Psoas muscle (tissue), 8 donors: ENCODE measurements around the gene CCDC187. TPM values are rescaled to one million over a fixed set of nuclear protein-coding genes. Genes with fewer than 3 reads are reported as not detected.

Source experiments
- ATAC-seq, 4 donors: fragments of 200-7000 bp; cut with Tn5 transposase; one replicate each; pipeline ENCODE4 v1.9.1; 2020; ENCODE audit warnings: moderate library complexity in 3 of 4, mild to moderate bottlenecking in 2 of 4
- DNase-seq, 2 donors: peaks; one replicate each; pipeline ENCODE4 v3.0.0-alpha.2; 2020
- H3K27ac ChIP-seq: fragments of 200-600 bp; one replicate; pipeline ENCODE4 v1.8.0; 2022
- H3K27me3 ChIP-seq, 3 donors: fragments of 200-600 bp in 1 of 3; one replicate each; pipeline versions ENCODE4 v1.6.1 to v1.8.0; 2013 to 2022; ENCODE audit warnings: low read length in 2 of 3, mild to moderate bottlenecking in 2 of 3, moderate library complexity in 1 of 3; ENCODE audit not compliant: insufficient read depth in 3 of 3
- H3K36me3 ChIP-seq, 2 donors: fragments of 200-600 bp in 1 of 2; one replicate each; pipeline versions ENCODE4 v1.6.1 to v1.8.0; 2013 to 2022; ENCODE audit warnings: low read depth in 1 of 2, mild to moderate bottlenecking in 1 of 2, moderate library complexity in 1 of 2; ENCODE audit not compliant: insufficient read depth in 1 of 2
- H3K4me1 ChIP-seq: fragments of 200-600 bp; one replicate; pipeline ENCODE4 v1.8.0; 2022
- H3K4me3 ChIP-seq: fragments of 200-600 bp; one replicate; pipeline ENCODE4 v1.8.0; 2022; ENCODE audit warnings: mild to moderate bottlenecking
- H3K9me3 ChIP-seq: fragments of 200-600 bp; one replicate; pipeline ENCODE4 v1.8.0; 2022
- WGBS, 3 donors: extraction: QIAGEN DNeasy Blood & Tissue Kit; methylation state at CpG; one replicate each; pipeline versions ENCODE4 v1.1.6 to v1.1.7; 2013; 5-methylcytosine and 5-hydroxymethylcytosine counted together
- intact Hi-C, 2 donors: fragments of 100-400 bp; cut with DNase I; formaldehyde crosslinking; loops; one replicate each; pipeline versions ENCODE4 v1.11.0 to v1.14.2; 2022
- polyA plus RNA-seq, 3 donors: library from polyadenylated mRNA; stranded (reverse); fragments of 200-250 nt; gene quantifications; one replicate each; pipeline ENCODE4 v1.2.3, GENCODE V29; 2013
- total RNA-seq, 4 donors: library from RNA; stranded (reverse); fragmentation: NEBNext Ultra II Directional in 2 of 4; extraction: Animal tissue kit (Norgen Biotek cat#: 25700) in 2 of 4; gene quantifications; one replicate each; pipeline versions ENCODE4 v1.2.1 to v1.2.4, GENCODE V29; 2021 to 2023
- TF ChIP-seq, protein P1 (sequence below): fragments of 200-600 bp; IDR thresholded peaks from one replicate; pipeline ENCODE4 v1.8.0; 2022; ENCODE audit warnings: antibody characterized with exemption
- donor health status: healthy with polysubstance abuse.
- donor health status: DM: no; HTN: no; CAD: no; lungs with moderate emphysema.
- donor health status: Bipolar disorder and iron deficiency.
- donor health status: healthy.
- donor health status: DM: yes; HTN: yes; CAD: no.
- donor health status: DM: no; HTN: no; CAD: no.
- donor health status: DM: no; HTN: no; CAD: no.
- donor health status: DM: yes; HTN: yes; CAD: no.

The CCDC187 gene
- total and polyA plus RNA-seq, 7 donors: not detected

DNA sequence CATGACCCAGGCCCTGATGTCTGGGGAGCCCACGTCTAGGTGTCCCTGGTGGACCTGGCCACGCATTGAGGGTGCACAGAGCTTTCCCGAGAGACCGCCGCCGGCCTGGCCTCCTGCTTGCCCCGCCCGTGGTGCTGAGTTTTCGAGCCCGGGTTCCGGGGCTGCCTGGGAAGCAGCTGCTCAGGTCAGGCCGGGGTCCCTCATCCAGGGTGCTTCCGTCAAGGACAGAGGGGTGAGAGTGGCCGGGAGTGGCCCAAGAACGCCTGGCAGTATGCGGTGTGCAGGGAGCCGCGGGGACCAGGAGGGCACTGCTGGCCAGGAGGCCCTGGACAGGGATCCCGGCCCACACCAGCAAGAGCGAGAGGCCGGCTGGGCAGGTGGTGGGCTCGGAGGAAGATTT is 19.6 kb downstream of the CCDC187 start:
- H3K4me3 ChIP-seq: no peak overlapping the region
- H3K36me3 ChIP-seq: no peaks in the 10 kb centered on the region
- DNase-seq (no peak), ATAC-seq (no peak)
- no peak overlapping the region for H3K27ac ChIP-seq
- no peaks in the 10 kb centered on the region for H3K4me1 ChIP-seq
- peaks cover 0 to 54% (median 6%) of the 10 kb centered on the region in 3 donors for H3K27me3 ChIP-seq
- WGBS, 3 donors: 54 to 58% (median 57%) methylated on average over 21 to 22 of the region's 22 CpGs
- intact Hi-C loops: loop anchor here (5.0 to 10.0 kb wide), 5 partner anchors 110 to 682 kb away; partner anchors contain the start of gene UBAC1 (in 1 of the 2)
- TF ChIP-seq, protein P1, sequence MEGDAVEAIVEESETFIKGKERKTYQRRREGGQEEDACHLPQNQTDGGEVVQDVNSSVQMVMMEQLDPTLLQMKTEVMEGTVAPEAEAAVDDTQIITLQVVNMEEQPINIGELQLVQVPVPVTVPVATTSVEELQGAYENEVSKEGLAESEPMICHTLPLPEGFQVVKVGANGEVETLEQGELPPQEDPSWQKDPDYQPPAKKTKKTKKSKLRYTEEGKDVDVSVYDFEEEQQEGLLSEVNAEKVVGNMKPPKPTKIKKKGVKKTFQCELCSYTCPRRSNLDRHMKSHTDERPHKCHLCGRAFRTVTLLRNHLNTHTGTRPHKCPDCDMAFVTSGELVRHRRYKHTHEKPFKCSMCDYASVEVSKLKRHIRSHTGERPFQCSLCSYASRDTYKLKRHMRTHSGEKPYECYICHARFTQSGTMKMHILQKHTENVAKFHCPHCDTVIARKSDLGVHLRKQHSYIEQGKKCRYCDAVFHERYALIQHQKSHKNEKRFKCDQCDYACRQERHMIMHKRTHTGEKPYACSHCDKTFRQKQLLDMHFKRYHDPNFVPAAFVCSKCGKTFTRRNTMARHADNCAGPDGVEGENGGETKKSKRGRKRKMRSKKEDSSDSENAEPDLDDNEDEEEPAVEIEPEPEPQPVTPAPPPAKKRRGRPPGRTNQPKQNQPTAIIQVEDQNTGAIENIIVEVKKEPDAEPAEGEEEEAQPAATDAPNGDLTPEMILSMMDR: no peak
- H3K9me3 ChIP-seq: no peaks in the 10 kb centered on the region

DNA sequence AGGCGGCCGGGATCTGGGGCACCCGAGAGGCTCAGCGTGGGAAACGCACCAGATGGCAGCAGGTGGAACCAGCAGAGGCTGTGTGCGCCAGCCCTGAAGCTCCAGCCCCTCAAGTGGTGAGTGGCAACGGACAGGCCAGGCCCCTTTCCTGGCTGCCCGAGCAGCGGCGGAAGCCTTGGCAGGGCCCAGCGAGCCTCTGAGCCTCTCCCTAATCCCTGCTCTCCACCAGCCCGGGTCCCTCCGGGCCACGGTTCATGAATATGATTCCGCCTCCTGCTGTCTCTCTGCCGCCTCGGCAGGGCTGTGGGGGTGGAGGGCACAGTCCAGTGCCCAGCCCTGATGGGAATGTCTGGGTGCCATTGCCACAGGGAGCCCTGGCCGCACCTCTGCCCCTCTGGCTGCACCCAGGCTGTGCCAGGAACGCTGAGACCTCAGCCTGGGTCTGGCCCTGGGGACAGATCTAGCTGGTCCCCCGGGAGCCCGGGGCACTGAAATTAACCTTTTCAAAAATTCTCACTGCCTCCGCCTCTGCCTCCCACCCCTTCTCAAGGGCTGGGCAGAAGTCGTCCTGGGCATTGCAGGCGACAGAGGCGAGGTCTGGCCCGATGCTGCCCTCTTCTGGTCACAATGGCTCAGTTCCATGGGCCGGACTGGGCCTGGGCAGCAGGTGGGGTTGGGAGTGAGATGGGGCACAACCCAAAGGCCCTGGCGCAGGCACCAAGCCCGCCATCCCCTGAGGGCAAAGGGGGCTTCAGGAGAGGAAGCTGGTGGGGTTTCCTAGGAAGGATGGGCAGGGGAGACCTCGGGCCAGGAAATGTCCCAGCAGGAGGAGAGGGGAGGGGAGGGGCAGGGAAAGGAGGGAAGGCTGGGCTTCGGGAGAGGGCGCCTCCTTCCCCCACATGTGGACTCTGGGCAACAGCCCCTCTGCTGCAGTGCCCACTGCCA is 20.3 kb downstream of the CCDC187 start:
- ATAC-seq (peak; percentile 93 to 98 (median 93)), DNase-seq (peak; percentile 72 to 84)
- H3K4me3 ChIP-seq: peak overlapping the region; percentile 47
- TF ChIP-seq, protein P1: peak; percentile 77
- intact Hi-C loops: loop anchor here (2.0 to 10.0 kb wide), 6 partner anchors 109 to 681 kb away; partner anchors contain the start of gene UBAC1 (in 1 of the 2)
- H3K9me3 ChIP-seq: no peaks in the 10 kb centered on the region
- no peaks in the 10 kb centered on the region for H3K4me1 ChIP-seq
- H3K36me3 ChIP-seq: no peaks in the 10 kb centered on the region
- WGBS, 3 donors: 8 to 9% (median 9%) methylated on average over 27 to 31 of the region's 32 CpGs
- H3K27ac ChIP-seq: no peak overlapping the region
- H3K27me3 ChIP-seq: peaks cover 0 to 48% (median 5%) of the 10 kb centered on the region in 3 donors

DNA sequence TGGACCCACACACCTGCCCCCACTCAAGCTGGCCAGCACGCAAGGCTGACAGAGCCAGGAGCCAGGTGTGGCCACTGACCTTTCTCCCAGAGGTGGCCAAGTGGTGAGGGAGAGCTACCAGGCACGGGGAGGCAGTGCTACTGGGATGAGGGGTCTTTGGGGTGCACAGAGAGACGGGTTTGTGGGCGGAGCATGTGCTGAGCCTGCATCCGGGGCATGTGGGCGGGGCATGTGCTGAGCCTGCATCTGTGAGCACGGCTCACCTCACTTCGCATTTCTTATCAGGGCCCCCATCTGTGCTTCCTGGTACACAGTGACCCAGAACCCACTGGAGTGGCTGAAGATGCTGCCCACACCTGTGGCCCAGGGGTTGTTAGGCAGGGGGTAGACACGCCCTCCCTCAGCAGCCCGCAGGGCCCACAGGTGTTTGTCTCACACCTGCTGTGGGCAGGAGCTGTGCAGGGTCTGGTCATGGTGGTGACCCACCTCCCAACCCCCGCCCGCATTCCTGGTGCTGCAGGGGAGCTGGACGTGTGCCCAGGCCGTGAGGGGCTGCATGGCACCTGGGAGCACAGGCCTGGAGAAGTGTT is 21.5 kb downstream of the CCDC187 start:
- H3K27me3 ChIP-seq: peaks cover 0 to 41% (median under 1%) of the 10 kb centered on the region in 3 donors
- 61 to 62% (median 62%) methylated on average over 14 of the region's 14 CpGs for WGBS, 3 donors
- intact Hi-C loops: loop anchor here (2.0 to 10.0 kb wide), 6 partner anchors 108 to 680 kb away; partner anchors contain the start of gene UBAC1 (in 1 of the 2)
- no peaks in the 10 kb centered on the region for H3K9me3 ChIP-seq
- DNase-seq (no peak), ATAC-seq (no peak)
- H3K27ac ChIP-seq: no peak overlapping the region
- H3K4me3 ChIP-seq: no peak overlapping the region
- no peaks in the 10 kb centered on the region for H3K4me1 ChIP-seq
- no peaks in the 10 kb centered on the region for H3K36me3 ChIP-seq
- TF ChIP-seq, protein P1: no peak

DNA sequence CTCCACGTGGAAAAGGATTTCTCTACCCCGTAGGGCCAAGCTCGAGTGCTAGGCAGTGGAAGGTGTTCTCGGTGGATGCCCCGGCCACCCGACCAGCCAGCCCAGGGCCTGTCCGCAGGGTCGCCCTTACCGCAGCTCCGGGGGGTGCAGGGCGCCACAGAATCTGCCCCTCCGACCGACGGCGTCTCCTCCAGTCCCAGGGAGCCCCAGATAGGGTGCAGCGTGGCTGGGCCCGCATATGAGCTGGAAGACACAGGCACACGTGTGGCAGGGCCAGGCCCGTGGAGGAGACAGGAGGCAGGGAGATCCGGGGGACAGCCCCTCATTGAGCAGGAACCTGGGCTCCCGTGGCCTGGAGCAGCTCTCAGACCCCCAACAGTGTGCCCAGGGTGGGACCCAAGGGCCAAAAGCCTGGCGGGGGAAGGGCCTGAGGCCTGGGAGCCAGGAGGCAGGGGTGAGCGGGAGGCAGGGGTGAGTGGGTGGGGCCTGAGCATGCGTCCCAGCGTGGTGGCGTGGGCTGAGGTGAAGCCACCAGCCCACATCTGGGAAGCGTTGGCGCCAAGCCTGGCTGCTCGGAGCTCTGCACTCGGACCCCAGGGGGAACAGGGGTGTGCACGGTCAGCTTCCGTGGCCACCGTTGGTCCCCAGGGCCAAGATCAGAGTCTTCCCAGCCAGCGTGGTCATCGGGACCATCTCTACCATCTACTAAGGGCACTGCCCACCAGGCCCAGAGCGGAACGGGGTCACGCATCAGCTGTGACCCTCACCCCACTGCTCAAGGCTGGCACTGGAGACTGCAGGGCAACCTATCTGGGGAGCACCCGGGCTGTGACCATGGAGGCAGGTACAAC is 22.2 kb downstream of the CCDC187 start:
- Histone ChIP-seq H3K27ac (no peak overlapping the region), H3K4me3 (no peak overlapping the region), H3K4me1 (no peaks in the 10 kb centered on the region), H3K9me3 (no peaks in the 10 kb centered on the region), H3K36me3 (no peaks in the 10 kb centered on the region), H3K27me3 (peaks cover 0 to 43% (median 0%) of the 10 kb centered on the region in 3 donors)
- no peak for ATAC-seq
- intact Hi-C loops: loop anchor here (2.0 to 10.0 kb wide), 6 partner anchors 107 to 679 kb away; partner anchors contain the start of gene UBAC1 (in 1 of the 2)
- WGBS, 3 donors: 78 to 80% (median 79%) methylated on average over 36 to 39 of the region's 39 CpGs
- DNase-seq: no peak
- TF ChIP-seq, protein P1: no peak
